GM13977 (cell line): ENCODE measurements around the gene F3.
"Not testable (repeated sequence)": the region's sequence is repeated elsewhere in the genome, so short reads cannot be mapped to it uniquely, and the experiment has no call there.

ENCODE experiments used
- DNase-seq: peaks from one replicate; pipeline ENCODE4 v3.0.0; 2012; ENCODE audit warnings: low spot score
- in situ Hi-C: fragments of 300-500 bp; cut with MboI; formaldehyde crosslinking; loops from one replicate; pipeline ENCODE4 v1.12.0; 2022; ENCODE audit warnings: low sequenced_read_pairs, low pct_unique_long_range_greater_than_20kb, mixed read lengths, inconsistent platforms; ENCODE audit not compliant: unreplicated experiment
- TF ChIP-seq, protein P1 (sequence below): IDR thresholded peaks from 2 replicates; pipeline ENCODE4 v1.5.1; 2012; ENCODE audit warnings: mild to moderate bottlenecking, control low read depth; ENCODE audit not compliant: insufficient read depth; ENCODE audit errors: extremely low read depth, missing control alignments

Gene F3

DNA sequence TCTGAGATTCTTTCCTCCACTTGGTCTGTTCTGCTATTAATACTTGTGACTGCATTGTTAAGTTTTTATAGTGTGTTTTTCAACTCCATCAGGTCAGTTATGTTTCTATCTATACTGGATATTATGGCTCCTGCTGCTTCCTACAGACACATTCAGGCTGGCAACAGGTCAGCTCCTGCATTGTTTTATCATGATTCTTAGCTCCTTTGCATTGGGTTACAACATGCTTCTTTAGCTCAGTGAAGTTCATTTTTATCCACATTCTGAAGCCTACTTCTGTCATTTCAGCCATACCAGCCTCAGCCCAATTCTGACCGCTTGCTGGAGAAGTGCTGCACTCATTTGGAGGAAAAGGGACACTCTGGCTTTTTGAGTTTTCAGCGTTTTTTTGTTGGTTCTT lies 37.3 kb upstream of the F3 start:
- DNase-seq, result no peak
- TF ChIP-seq, protein P1, sequence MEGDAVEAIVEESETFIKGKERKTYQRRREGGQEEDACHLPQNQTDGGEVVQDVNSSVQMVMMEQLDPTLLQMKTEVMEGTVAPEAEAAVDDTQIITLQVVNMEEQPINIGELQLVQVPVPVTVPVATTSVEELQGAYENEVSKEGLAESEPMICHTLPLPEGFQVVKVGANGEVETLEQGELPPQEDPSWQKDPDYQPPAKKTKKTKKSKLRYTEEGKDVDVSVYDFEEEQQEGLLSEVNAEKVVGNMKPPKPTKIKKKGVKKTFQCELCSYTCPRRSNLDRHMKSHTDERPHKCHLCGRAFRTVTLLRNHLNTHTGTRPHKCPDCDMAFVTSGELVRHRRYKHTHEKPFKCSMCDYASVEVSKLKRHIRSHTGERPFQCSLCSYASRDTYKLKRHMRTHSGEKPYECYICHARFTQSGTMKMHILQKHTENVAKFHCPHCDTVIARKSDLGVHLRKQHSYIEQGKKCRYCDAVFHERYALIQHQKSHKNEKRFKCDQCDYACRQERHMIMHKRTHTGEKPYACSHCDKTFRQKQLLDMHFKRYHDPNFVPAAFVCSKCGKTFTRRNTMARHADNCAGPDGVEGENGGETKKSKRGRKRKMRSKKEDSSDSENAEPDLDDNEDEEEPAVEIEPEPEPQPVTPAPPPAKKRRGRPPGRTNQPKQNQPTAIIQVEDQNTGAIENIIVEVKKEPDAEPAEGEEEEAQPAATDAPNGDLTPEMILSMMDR, result no peak
- in situ Hi-C loops, result no loop called here

DNA sequence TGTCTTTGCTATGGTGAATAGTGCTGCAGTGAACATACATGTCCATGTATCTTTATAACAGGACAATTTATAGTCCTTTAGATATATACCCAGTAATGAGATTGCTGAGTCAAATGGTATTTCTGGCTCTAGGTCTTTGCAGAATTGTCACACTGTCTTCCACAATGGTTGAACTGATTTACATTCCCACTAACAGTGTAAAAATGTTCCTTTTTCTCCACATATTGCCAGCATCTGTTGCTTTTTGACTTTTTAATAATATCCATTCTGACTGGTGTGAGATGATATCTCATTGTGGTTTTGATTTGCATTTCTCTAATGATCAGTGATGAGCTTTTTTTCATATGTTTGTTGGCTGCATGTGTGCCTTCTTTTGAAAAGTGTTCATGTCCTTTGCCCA lies 32.4 kb upstream of the F3 start:
- DNase-seq, in situ Hi-C loops: not testable (repeated sequence)

DNA sequence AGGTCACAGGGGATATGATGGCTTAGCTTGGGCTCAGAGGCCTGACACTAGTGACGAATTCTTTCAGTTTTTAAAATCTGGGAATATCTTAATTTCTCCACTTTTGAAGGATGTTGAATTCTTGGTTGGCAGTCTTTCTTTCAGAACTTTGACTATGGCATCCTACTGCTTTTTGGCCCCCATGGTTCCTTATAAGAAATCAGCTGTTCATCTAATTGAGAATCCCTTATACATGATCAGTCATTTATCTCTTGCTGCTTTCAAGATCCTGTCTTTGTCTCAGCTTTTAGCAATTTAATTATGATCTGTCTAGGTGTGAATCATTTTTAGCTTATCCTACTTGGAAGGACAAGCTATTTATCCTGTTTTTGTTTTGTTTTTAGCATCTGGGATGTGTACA lies 31.2 kb upstream of the F3 start:
- TF ChIP-seq, protein P1, result no peak
- no peak for DNase-seq
- in situ Hi-C loops, result no loop called here

DNA sequence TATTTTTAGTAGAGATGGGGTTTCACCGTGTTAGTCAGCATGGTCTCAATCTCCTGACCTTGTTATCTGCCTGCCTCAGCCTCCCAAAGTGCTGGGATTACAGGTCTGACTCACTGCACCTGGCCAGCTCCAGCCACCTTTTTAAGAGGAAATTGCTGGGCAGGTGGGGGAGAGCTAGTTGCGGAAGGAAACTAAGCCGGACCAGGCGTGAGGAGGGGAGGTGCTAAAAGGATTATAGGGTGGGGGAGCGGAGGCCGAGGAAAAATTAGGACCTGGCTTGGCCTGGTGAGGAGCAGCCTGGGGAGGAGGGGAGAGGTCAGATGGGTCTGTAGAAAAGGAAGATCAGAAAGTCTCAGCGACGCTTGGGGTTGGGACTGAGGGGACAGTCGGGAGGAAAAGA lies 29.4 kb upstream of the F3 start:
- DNase-seq, in situ Hi-C loops: not testable (repeated sequence)

DNA sequence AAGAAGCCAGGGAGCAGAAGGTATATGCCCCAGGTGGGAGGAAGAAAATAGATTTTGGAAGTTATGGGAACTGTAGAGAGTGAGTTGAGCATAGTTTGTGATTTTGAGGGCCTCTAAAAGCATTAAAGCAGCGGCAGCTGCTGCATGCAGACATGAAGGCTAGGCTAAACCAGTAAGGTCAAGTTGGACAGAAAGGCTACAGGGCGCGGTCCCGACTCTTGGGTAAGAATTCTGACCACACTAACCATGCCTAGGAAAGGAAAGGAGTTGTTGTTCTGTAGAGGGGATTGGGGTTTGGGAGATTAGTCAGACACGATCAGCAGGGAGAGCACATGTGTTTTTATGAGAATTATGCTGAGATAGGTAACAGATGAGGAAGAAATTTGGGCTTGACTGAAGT lies 27.2 kb upstream of the F3 start:
- in situ Hi-C loops, DNase-seq: not testable (repeated sequence)

DNA sequence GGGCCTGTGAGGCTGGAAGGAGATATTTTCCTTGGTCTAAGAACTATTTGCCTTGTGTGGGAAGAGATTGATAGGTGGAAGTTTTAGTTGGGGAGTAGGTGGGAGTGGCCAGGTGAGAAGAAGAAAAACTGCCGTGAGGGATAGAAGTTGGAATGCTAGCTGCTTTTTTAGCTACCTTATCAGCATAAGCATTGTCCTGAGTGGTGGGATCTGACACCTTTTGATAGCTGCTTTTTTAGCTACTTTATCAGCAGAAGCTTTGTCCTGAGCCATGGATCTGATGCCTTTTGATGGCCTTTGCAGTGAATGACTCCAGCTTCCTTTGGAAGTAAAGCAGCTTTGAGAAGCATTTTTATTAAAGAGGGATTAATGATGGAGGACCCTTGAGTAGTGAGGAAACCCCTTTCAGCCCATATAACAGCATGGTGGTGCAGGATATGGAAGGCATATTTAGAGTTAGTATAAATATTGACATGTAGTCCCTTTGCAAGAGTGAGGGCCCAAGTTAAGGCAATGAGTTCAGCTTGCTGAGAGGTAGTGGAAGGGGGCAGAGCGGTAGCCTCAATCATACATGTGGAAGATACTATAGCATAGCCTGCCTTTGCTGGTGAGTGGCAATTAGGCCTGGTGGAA lies 26.5 kb upstream of the F3 start:
- DNase-seq, in situ Hi-C loops: not testable (repeated sequence)

DNA sequence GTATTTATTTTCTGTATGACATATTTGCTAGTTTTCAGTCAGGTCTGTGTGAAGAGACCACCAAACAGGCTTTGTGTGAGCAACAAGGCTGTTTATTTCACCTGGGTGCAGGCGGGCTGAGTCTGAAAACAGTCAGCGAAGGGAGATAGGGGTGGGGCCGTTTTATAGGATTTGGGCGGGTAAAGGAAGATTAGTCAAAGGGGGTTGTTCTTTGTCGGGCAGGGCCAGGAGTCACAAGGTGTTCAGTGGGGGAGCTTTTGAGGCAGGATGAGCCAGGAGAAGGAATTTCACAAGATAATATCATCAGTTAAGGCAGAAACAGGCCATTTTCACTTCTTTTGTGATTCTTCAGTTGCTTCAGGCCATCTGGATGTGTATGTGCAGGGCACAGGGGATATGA lies 24.9 kb upstream of the F3 start:
- in situ Hi-C loops, DNase-seq: not testable (repeated sequence)

DNA sequence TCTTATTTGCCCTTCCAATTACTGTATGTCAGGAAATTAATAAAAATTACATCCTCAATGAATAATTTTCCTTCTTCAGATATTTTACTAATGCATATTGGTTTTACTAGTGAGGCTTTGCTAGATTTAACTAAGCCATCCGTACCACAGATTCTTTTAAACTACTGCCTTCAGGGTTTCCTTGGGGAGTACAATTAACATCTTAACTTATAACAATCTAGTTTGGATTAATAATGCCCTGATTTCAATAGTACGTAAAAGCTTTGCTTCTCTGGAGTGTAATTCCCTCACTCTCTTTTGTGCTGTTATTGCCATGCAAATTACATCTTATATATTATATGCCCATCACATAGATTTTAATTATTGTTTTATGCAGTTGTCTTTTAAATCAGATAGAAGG lies 24.3 kb upstream of the F3 start:
- in situ Hi-C loops, result no loop called here
- no peak for DNase-seq
- TF ChIP-seq, protein P1, result no peak

DNA sequence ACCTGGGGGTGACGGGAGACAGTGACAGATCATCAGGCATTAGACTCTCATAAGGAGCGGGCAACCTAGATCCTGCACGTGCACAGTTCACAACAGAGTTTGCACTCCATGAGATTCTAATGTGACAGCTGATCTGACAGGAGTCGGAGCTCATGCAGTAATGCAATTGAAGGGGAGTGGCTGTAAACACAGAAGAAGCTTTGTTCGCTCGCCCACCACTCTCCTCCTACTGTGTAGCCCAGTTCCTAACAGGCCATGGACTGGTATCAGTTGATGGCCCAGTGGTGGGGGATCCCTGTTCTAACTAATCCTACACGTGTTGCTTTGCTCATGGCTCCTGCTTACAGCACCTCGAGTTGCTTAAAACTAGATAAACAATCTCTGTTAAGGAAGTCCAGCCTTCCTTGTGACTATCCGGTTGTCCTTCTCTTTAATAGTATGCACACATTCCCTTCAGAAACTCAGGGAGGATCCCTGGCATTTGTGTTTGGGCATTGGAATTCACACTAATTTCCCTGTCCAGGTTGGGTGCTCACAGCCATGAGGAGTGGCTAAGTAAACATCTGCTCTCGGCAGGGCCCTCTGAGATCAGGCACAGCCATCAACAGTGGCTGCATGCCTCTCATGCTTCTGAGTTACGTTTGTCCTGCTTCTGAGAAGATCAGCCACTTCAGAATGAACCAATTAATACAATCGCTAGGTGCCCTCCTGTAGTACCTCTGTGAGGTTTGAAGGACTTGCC lies 21.1 kb upstream of the F3 start:
- TF ChIP-seq, protein P1, result no peak
- no peak for DNase-seq
- in situ Hi-C loops, result no loop called here
